GM19023 (cell line): Measurements from ENCODE around the gene PIWIL4.

ENCODE experiments used
- ATAC-seq: cut with Tn5 transposase; IDR thresholded peaks from one replicate; pipeline ENCODE4 v1.9.1; 2021; ENCODE audit warnings: mild to moderate bottlenecking, moderate library complexity; ENCODE audit not compliant: unreplicated experiment

Gene PIWIL4

GRCh38 chr11:94567181-94567670, at the start of gene PIWIL4:
TSS of gene PIWIL4 (plus strand) at chr11:94567368. CDS start at chr11:94567519, 151 bp downstream.
- no peak for ATAC-seq

GRCh38 chr11:94518300-94518699, 48.9 kb upstream of the PIWIL4 start:
- no peak for ATAC-seq

GRCh38 chr11:94519478-94520084, 47.6 kb upstream of the PIWIL4 start:
- ATAC-seq, result no peak

GRCh38 chr11:94521684-94522083, 45.5 kb upstream of the PIWIL4 start:
- no peak for ATAC-seq

- no peak for ATAC-seq
These were observed 42.8 kb upstream of the PIWIL4 start for GRCh38 chr11:94524341-94524740.

GRCh38 chr11:94525546-94526324, 41.4 kb upstream of the PIWIL4 start:
- ATAC-seq, result no peak

- no peak for ATAC-seq
These were observed 40.3 kb upstream of the PIWIL4 start for GRCh38 chr11:94526645-94527438.

- ATAC-seq, result no peak
These were observed 38.6 kb upstream of the PIWIL4 start for GRCh38 chr11:94528551-94528950.

GRCh38 chr11:94532211-94532610, 35.0 kb upstream of the PIWIL4 start:
- no peak for ATAC-seq

- no peak for ATAC-seq
These were observed 34.0 kb upstream of the PIWIL4 start for GRCh38 chr11:94533206-94533605.

GRCh38 chr11:94533696-94534630, 33.2 kb upstream of the PIWIL4 start:
- no peak for ATAC-seq

- no peak for ATAC-seq
These were observed 30.8 kb upstream of the PIWIL4 start for GRCh38 chr11:94536386-94536785.

GRCh38 chr11:94537031-94537600, 30.1 kb upstream of the PIWIL4 start:
- ATAC-seq, result no peak

- ATAC-seq, result no peak
These were observed 27.7 kb upstream of the PIWIL4 start for GRCh38 chr11:94539420-94539819.

- peak; percentile 81 for ATAC-seq
These were observed 23.2 kb upstream of the PIWIL4 start, which contains the start of gene FUT4 for GRCh38 chr11:94543695-94544645. TSS of gene FUT4 (plus strand) at chr11:94543921. CDS start at chr11:94544134, 213 bp downstream.

- peak; percentile 5 for ATAC-seq
These were observed 22.4 kb upstream of the PIWIL4 start for GRCh38 chr11:94544646-94545263.

- no peak for ATAC-seq
These were observed 21.7 kb upstream of the PIWIL4 start for GRCh38 chr11:94545264-94546161.

- ATAC-seq, result no peak
These were observed 21.1 kb upstream of the PIWIL4 start for GRCh38 chr11:94546162-94546470.
